Measurements from ENCODE around the gene DCUN1D1. TPM values are rescaled to one million over a fixed set of nuclear protein-coding genes. Genes with fewer than 3 reads are reported as not detected.

Gene DCUN1D1
- total and polyA plus RNA-seq, 2 experiments from 2014 or later = 29.5 to 53.5 TPM

- H4K20me1 ChIP-seq (replicated peaks; ENCODE audit: insufficient read depth) = 0 out of 2 replicates have a peak, but pooled peaks cover 4% of the 10 kb centered on the region
- no peaks in the 10 kb centered on the region for H3K27me3 ChIP-seq (ENCODE audit: insufficient read depth)
- ATAC-seq (peak; percentile 57), DNase-seq (ENCODE audit: low spot score) (peak; percentile 68)
- H3K4me1 ChIP-seq (ENCODE audit: insufficient read depth) = peaks cover 39% of the 10 kb centered on the region
- peak overlapping the region; percentile 92 for H3K27ac Mint-ChIP-seq
- no peaks in the 10 kb centered on the region for H3K9me2 ChIP-seq (ENCODE audit: insufficient read depth)
- peak overlapping the region; percentile 99 for H3K4me3 Mint-ChIP-seq
- H3K27ac ChIP-seq (ENCODE audit: low read depth) = peak overlapping the region; percentile 90
- H3K4me3 ChIP-seq = peak overlapping the region; percentile 99
- no peaks in the 10 kb centered on the region for H3K9me3 Mint-ChIP-seq
- peaks cover 5% of the 10 kb centered on the region for H3K27me3 Mint-ChIP-seq (ENCODE audit: insufficient read depth, low read depth, poor library complexity)
- H3K4me1 Mint-ChIP-seq = peaks cover 36% of the 10 kb centered on the region
- peaks cover 9% of the 10 kb centered on the region for H3F3A ChIP-seq (replicated peaks; ENCODE audit: low read depth)
- TF ChIP-seq EZH2 (IDR thresholded peaks at IDR 0.05; ENCODE audit: low read depth, unreplicated experiment) (no peak), CTCF (conservative IDR thresholded peaks at IDR 0.05; ENCODE audit: low read depth in 2 of 2) (no peak), CREB1 (CRISPR knock-in tag; IDR thresholded peaks at IDR 0.05; ENCODE audit: low read depth) (no peak), ETS1 (IDR thresholded peaks at IDR 0.05) (no peak), ZNF114 (CRISPR knock-in tag; IDR thresholded peaks at IDR 0.05) (no peak), POLR2AphosphoS5 (IDR thresholded peaks at IDR 0.05; ENCODE audit: low read depth) (no peak), NANOG (IDR thresholded peaks at IDR 0.05; ENCODE audit: borderline replicate concordance) (no peak), EZH2phosphoT487 (IDR thresholded peaks at IDR 0.05; ENCODE audit: unreplicated experiment) (no peak)
- H3K36me3 ChIP-seq (ENCODE audit: insufficient read depth) = no peaks in the 10 kb centered on the region
- H3K36me3 Mint-ChIP-seq (ENCODE audit: low read depth) = no peaks in the 10 kb centered on the region; the same call in 2 of the 3 replicates
- peaks cover 50% of the 10 kb centered on the region for H3K79me2 ChIP-seq (replicated peaks; ENCODE audit: insufficient read depth)
- peak overlapping the region; percentile 49 for H2AFZ ChIP-seq
- H3K4me2 ChIP-seq = peak overlapping the region; percentile 88
Measured at GRCh38 chr3:182979674-182980191, 605 bp downstream of the DCUN1D1 start.

- Histone ChIP-seq H3F3A (replicated peaks; ENCODE audit: low read depth) (peaks cover 9% of the 10 kb centered on the region), H4K20me1 (replicated peaks; ENCODE audit: insufficient read depth) (0 out of 2 replicates have a peak, but pooled peaks cover 4% of the 10 kb centered on the region), H3K27ac (ENCODE audit: low read depth) (peak overlapping the region; percentile 90), H3K79me2 (replicated peaks; ENCODE audit: insufficient read depth) (peaks cover 56% of the 10 kb centered on the region), H3K27me3 (ENCODE audit: insufficient read depth) (no peaks in the 10 kb centered on the region), H3K36me3 (ENCODE audit: insufficient read depth) (no peaks in the 10 kb centered on the region), H3K4me3 (peak overlapping the region; percentile 99), H3K9me2 (ENCODE audit: insufficient read depth) (no peaks in the 10 kb centered on the region), H3K4me2 (peak overlapping the region; percentile 88), H2AFZ (peak overlapping the region; percentile 49; the same call in 1 of the 2 replicates), H3K4me1 (ENCODE audit: insufficient read depth) (peaks cover 39% of the 10 kb centered on the region)
- Mint-ChIP-seq H3K27ac (peak overlapping the region; percentile 92), H3K4me1 (peaks cover 37% of the 10 kb centered on the region), H3K36me3 (ENCODE audit: low read depth) (no peaks in the 10 kb centered on the region; the same call in 2 of the 3 replicates), H3K9me3 (no peaks in the 10 kb centered on the region), H3K27me3 (ENCODE audit: insufficient read depth, low read depth, poor library complexity) (peaks cover 5% of the 10 kb centered on the region), H3K4me3 (peak overlapping the region; percentile 99)
- DNase-seq (ENCODE audit: low spot score) (no peak), ATAC-seq (no peak)
- TF ChIP-seq REST (IDR thresholded peaks at IDR 0.05; ENCODE audit: unreplicated experiment) (no peak), CREB1 (CRISPR knock-in tag; IDR thresholded peaks at IDR 0.05; ENCODE audit: low read depth) (no peak)
Measured at GRCh38 chr3:182979103-182979673, 1.1 kb downstream of the DCUN1D1 start.
